Measurements from ENCODE around the gene PDE2A.

Gene PDE2A

GRCh38 chr11:72625691-72626413 lies 48.4 kb downstream of the PDE2A start:
- H3K4me3 ChIP-seq (ENCODE audit: low read depth, low read length), result no peak overlapping the region
- no peak for DNase-seq (ENCODE audit: low read depth)

- no peak for DNase-seq (ENCODE audit: low read depth)
- H3K4me3 ChIP-seq (ENCODE audit: low read depth, low read length), result no peak overlapping the region
Measured at GRCh38 chr11:72624496-72625201, 49.6 kb downstream of the PDE2A start.

- no peak for DNase-seq (ENCODE audit: low read depth)
- no peak overlapping the region for H3K4me3 ChIP-seq (ENCODE audit: low read depth, low read length)
Measured at GRCh38 chr11:72623052-72623451, 51.2 kb downstream of the PDE2A start.

GRCh38 chr11:72621008-72621610 lies 53.1 kb downstream of the PDE2A start:
- no peak for DNase-seq (ENCODE audit: low read depth)
- no peak overlapping the region for H3K4me3 ChIP-seq (ENCODE audit: low read depth, low read length)

- DNase-seq (ENCODE audit: low read depth), result no peak
- no peak overlapping the region for H3K4me3 ChIP-seq (ENCODE audit: low read depth, low read length)
Measured at GRCh38 chr11:72618803-72619202, 55.4 kb downstream of the PDE2A start.

GRCh38 chr11:72617080-72617762 lies 57.0 kb downstream of the PDE2A start:
- DNase-seq (ENCODE audit: low read depth), result no peak
- no peak overlapping the region for H3K4me3 ChIP-seq (ENCODE audit: low read depth, low read length)

- DNase-seq (ENCODE audit: low read depth), result no peak
- H3K4me3 ChIP-seq (ENCODE audit: low read depth, low read length), result no peak overlapping the region
Measured at GRCh38 chr11:72616655-72617054, 57.6 kb downstream of the PDE2A start.

GRCh38 chr11:72615329-72615728 lies 58.9 kb downstream of the PDE2A start:
- no peak overlapping the region for H3K4me3 ChIP-seq (ENCODE audit: low read depth, low read length)
- DNase-seq (ENCODE audit: low read depth), result no peak

- no peak overlapping the region for H3K4me3 ChIP-seq (ENCODE audit: low read depth, low read length)
- DNase-seq (ENCODE audit: low read depth), result no peak
Measured at GRCh38 chr11:72614381-72614780, 59.8 kb downstream of the PDE2A start.

DNA sequence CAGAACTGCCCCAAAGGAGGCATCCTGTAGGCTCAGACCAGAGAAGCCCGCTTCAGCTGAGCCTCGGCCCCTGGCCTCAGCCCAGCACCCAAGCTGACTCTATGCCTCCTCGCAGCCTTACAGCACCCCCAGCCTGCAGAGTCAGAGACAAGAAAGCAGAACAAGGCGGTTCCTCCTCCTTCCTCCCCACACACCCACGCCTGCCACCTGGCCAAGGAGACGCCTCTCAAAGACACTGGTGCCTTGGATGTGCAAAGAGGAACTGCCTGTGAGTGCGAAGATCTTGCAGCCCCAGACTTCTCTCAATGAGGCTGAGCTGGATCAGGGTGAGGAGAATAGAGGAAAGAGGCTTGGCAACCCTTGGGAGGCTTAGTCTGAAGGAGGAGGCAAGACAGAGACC lies 60.2 kb downstream of the PDE2A start:
- DNase-seq (ENCODE audit: low read depth), result no peak
- no peak overlapping the region for H3K4me3 ChIP-seq (ENCODE audit: low read depth, low read length)

DNA sequence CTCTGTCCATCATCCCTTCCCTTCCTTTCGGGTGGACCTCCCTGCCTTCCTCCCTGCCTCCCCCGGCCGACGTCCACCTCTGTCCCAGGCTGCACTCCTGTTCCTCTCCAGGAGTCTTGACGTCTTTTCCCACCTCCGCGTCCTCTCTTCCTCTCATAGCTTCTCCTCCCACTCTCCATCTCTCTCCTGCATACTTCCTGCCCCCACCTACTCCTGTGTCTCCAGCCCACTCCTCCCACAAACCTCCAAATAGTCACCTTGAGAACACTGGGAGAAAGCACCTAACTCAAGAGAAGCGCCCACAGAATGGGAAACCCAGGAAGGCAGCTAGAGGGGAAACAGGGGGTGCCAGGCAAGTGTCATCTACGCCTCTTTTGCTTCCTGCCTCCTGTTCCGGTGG lies 60.8 kb downstream of the PDE2A start:
- DNase-seq (ENCODE audit: low read depth), result no peak
- no peak overlapping the region for H3K4me3 ChIP-seq (ENCODE audit: low read depth, low read length)

DNA sequence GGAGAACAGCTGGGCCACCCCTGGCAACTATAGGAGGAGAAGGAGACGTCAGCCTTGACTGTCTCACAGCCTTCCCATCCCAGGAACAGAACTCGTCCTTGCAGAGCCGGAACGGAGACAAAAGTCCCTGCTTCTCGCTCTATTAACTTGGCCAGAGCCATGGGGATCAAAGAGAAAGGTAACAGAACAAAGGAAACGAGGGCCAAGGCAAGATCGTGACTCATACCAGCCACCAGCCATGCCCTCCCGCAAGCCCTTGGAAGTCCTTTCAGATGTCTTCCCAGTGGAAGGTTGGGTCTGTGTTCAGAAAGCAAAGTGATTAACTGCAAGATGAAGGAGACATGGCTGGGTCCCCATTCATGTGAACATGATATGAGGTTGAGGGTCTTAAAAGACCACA lies 64.7 kb downstream of the PDE2A start:
- H3K4me3 ChIP-seq (ENCODE audit: low read depth, low read length), result no peak overlapping the region
- no peak for DNase-seq (ENCODE audit: low read depth)

DNA sequence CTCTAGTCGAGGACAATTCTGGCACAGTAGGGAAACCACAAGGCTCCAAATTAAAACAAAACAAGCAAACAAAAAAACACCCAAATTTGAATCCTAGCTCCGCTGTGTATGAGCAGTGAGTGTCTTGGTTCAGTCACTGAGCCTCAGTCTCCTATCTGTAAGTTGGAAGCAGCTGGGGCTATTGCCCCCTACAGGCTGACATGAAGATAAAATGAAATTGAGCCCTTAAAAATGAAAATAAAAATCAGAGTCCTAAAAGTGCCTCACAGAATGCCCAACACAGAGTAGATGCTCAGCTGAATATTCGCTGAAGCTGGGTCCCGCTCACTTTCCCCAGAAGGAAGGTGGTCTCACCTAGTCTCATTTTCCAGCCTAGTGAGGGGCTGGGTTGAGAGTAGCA lies 65.2 kb downstream of the PDE2A start:
- DNase-seq (ENCODE audit: low read depth), result no peak
- no peak overlapping the region for H3K4me3 ChIP-seq (ENCODE audit: low read depth, low read length)

DNA sequence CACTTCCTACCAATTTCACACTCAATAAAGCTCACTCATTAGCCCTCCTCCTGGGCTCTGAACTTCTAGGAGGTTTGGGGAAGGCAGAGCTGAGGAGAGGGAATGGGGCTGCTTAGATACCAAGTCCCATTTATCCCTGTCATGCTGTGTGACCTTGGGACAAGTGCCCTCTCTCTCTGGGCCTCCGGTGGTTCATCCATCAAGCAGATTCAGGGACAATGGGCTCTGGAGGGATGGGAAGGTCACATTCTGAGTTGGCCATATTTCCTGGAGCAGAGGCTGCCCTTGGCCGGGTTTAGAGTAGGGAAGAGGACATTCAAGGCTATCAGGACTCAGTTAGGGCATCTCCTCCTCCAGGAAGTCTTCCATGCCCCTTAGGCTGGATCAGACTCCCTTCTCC lies 66.7 kb downstream of the PDE2A start:
- no peak overlapping the region for H3K4me3 ChIP-seq (ENCODE audit: low read depth, low read length)
- DNase-seq (ENCODE audit: low read depth), result no peak

DNA sequence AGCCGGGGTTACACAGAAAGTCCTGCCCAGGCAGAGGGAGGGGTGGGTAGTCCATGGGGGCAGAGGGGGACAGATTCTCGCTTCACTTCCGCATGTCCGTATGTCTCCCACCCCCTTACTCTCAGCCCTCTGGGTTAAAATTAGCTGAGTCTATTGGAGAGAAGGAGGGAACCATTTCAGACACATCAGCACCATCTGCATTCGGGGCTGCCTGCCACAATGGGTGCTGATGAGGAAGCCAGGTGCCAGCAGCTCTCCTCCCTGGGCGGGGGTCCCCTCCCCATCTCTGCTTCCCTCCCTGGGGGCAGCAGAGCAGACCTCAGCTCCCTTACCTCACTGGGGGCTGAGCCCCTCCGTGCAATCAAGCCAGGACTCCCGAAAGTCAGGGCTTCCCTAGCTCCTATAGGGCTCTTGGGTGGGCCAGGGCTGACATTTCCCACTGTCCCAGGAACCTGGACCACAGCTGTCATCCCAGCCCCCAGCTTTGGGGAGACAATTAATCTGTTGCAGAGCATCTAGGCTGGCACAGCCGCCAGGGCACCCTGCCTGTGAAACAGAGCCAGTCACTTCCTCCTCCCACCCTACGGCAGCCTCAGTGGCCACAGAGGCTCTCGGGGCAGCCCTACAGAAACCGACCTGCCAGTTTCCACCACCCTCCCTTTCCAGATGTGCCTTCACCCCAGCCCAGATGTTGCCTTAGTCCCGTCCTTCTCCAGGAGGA lies 67.3 kb downstream of the PDE2A start:
- DNase-seq (ENCODE audit: low read depth), result no peak
- no peak overlapping the region for H3K4me3 ChIP-seq (ENCODE audit: low read depth, low read length)

GRCh38 chr11:72605973-72606747 lies 68.1 kb downstream of the PDE2A start:
- no peak for DNase-seq (ENCODE audit: low read depth)
- no peak overlapping the region for H3K4me3 ChIP-seq (ENCODE audit: low read depth, low read length)

DNA sequence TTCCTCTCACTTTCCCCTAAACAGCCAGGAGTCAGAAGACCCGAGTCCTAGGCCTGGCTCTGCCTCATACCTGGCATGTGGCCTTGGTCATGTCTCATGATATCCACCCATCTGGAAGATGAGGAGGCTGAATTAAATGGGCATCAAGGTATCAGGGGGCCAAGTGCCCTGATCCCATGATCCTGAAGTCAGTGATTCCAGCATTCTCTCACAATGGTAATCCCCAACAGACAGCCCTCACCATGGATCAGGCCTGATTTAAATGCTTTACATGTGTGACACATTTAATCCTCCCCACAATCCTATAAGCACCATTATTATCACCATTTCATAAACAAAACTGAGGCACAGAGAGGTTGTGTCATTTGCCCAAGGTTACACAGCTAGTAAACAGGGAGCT lies 70.0 kb downstream of the PDE2A start:
- no peak for DNase-seq (ENCODE audit: low read depth)
- no peak overlapping the region for H3K4me3 ChIP-seq (ENCODE audit: low read depth, low read length)

GRCh38 chr11:72602250-72602904 lies 71.8 kb downstream of the PDE2A start:
- no peak overlapping the region for H3K4me3 ChIP-seq (ENCODE audit: low read depth, low read length)
- no peak for DNase-seq (ENCODE audit: low read depth)

All from skeletal muscle cell (primary cell).